DMS114 treated with DMSO at 0.1 percent for 48 hours (cell line): Measurements from ENCODE around the gene PCNX3.

Experiments used
- DNase-seq: peaks from one replicate; lab custom pipeline; 2025; ENCODE audit not compliant: unreplicated experiment; lab: John Stamatoyannopoulos, UW

Gene PCNX3

GRCh38 chr11:65596520-65596919 is 19.1 kb upstream of the PCNX3 start:
- DNase-seq = no peak

DNA sequence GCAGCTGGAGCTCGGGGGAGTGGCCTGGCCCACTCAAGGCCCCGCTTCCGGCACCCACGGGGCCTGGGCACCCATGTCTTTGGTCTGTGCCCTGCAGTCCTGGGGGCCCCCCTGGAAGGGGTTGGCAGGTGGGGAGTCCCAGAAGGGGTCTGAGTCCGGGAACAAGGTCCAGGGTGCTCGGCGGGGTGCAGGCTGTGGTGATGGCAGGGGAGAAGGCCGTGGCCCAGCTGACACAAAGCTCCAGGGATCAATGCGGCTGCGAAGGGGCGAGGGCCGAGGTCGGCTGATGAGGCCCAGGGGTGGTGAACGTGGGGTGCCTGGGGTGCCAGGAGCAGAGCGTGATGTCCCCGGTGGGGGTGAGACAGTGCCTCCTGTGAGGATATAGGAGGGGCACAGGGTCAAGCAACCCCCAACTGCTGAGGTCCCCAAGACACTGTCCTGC is 17.3 kb upstream of the PCNX3 start:
- no peak for DNase-seq

DNA sequence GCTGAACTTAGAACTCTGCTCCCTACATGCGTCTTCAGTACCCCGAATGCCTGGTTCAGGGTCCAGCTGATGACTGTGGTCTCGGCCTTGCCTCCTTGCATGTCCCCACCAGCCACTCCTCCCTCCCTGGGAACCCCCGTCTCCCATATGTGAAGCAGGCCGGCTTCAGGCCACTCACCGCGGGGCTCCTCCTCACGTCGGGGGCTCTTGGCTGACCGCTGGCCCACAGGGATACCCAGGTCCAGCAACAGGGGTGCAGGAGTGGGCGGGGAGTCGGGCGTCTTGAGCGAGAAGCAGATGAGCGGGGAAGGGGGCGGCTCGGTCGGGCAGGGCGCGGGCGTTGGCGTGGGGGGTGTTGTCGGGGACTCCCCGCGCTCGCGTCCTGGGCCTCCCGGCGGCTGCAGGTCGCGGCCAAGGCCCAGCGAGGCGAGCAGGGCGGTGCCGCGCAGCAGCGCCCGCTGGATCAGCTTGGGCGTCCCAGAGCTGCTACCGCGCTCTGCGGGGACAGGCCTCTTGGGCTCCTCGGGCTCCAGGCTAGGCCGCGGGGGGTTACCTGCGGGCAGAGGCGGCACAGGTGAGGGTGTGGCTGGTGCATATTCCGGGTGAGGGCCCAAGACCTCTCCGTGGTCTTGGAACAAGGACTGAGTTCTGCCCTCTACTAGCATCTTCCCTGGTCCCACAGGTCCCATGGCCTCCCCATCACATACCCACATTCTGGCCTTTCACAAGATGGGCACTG is 16.2 kb upstream of the PCNX3 start:
- DNase-seq = no peak

GRCh38 chr11:65599955-65600246 is 15.7 kb upstream of the PCNX3 start:
- no peak for DNase-seq

DNA sequence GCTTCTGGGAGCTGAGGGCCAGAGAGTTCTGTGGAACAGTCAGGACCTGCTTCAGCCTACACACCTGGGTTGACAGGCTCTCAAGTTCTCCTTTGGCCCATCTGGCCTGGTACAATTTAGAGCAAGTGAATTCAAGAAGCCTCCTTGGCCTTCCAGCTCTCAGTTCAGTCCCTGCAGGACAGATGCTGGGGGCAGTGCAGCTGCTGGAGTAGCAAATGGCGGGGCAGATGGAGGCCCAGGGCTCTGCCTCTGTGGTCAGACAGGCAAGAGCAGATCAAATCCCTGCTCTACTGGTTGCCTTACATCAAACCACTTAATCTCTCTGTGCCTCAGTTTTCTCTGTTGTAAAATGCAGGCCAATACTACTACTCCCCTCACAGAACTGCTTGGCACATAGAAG is 11.3 kb upstream of the PCNX3 start:
- no peak for DNase-seq

- no peak for DNase-seq
These were observed 8.5 kb upstream of the PCNX3 start for GRCh38 chr11:65606876-65607613.

- DNase-seq = no peak
These were observed 7.8 kb upstream of the PCNX3 start for GRCh38 chr11:65607614-65608426.

DNA sequence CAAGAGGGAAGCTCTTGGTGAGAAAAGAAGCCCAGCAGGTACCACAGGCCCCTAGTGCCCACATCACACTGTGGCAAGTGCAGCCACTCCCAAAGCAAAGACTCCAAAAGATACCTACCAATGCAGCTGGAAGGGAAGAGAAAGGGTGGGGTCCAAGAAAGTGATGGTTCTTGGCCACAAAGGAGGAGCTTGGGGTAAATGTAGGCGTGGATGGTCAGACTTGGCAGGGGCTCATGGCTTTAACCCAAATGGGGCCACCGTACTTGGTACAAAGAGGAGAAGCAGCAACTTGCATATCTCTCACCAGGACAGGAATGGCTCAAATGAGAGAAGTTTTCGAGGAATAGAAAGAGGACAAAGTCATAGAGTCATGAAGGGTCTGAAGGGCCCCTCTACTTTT is 6.3 kb upstream of the PCNX3 start:
- DNase-seq = no peak

- no peak for DNase-seq
These were observed 5.9 kb upstream of the PCNX3 start for GRCh38 chr11:65609665-65610064.

GRCh38 chr11:65610404-65610803 is 5.2 kb upstream of the PCNX3 start:
- no peak for DNase-seq

DNA sequence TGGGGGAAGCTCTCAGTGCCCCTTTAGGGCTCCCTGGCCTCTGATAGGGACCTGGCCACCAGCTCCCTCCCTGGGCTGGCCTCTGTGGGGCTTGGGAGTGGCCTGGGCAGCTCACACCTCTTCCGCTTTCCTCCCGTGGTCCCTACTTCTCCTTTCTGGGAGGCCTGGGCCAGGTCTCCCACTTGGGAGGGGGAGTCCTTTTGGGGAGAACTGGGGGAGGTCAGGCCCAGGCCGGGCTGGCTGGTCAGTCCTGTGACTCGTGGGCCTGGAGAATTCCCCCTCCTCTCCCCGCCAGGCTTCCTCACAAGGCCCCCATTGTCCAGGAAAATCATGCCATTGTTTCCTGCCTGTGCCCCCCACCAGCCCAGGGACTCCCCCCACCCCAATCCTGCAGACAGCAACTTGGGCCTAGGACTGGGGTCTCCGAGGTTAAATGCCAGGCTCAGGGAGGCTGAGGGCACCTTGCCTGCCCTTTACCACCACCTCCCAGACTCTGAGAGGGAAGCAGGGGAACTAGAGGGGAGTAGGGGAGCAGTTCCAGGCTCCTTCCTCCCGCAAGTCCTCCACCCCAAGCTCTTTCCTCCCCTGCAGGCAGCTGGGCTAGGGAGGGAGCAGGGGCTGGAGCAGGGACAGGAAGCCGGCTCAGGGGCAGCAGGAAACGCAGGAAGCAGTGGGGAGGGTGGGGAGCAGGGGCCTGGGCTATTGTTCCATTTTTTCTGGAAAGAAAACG is 4.4 kb upstream of the PCNX3 start:
- no peak for DNase-seq

- no peak for DNase-seq
These were observed 3.6 kb upstream of the PCNX3 start for GRCh38 chr11:65611758-65612603.

GRCh38 chr11:65612691-65613090 is 2.9 kb upstream of the PCNX3 start:
- no peak for DNase-seq

DNA sequence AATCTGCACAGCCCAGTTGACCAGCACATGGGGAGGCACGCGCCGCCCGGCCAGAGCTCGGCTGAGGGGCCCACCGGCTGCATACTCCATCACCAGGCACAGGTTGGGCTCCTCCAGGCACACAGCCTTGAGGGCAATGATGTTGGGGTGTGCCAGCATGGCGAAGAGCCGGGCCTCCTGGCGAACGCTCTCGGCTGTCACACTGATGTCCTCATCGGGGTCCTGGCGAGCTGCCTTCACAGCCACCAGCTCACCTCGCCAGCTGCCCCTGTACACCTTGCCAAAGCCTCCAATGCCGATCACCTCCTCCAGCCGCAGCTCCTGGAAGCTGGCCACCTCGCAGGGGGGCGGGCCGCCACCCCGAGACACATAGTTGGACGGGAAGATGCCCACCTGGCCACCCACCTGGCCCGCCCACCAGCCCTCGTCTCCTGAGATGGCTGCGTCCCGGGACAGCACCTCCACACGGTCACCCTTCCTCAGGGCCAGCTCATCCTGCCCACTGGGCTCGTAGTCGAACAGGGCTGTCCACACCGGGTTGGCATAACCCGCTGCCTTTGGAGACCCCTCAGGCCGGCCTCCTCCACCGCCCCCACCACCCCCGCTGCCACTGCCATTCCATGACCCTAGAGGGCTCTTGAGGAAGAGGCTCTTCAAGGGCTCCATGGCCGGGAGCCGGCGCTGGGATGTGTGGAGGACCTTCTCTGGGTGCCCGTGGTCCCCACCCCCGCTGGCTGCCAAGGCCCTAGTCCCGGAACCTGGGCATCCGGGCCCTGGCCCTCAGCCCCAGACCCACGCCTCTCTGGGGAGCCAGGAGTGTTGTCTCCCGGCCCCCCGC is 2.3 kb upstream of the PCNX3 start:
- DNase-seq = no peak

DNA sequence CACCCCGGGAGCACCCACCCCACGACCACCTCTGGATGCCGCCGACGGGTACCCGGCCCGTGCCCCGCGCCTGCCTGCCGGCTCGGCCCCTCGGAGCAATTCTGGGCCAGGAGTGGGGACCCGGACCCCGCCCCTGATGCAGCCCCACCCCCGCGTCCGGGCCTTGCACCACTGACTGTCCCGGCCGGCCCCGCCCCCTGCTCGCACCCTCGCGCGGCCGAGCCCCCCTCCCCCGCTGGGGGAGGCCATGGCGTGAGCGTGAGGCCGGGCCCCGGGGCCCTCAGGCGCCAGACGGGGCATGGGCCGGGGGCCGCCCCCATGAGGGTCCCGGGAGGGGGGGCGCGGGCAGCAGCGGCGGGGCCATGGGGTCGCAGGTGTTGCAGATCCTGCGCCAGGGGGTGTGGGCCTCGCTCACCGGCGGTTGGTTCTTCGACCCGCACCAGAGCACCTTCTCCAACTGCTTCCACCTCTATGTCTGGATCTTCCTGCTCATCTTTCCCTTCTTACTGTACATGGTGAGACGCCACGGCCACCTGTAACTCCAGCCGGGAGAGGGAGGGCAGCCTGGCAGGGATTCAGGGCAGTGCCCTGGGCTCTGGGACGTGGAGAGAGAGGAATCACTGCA is 486 bp downstream of the PCNX3 start:
- DNase-seq = no peak

GRCh38 chr11:65616575-65617001 is 1.0 kb downstream of the PCNX3 start:
- no peak for DNase-seq

GRCh38 chr11:65617136-65617850 is 1.7 kb downstream of the PCNX3 start:
- DNase-seq = no peak

DNA sequence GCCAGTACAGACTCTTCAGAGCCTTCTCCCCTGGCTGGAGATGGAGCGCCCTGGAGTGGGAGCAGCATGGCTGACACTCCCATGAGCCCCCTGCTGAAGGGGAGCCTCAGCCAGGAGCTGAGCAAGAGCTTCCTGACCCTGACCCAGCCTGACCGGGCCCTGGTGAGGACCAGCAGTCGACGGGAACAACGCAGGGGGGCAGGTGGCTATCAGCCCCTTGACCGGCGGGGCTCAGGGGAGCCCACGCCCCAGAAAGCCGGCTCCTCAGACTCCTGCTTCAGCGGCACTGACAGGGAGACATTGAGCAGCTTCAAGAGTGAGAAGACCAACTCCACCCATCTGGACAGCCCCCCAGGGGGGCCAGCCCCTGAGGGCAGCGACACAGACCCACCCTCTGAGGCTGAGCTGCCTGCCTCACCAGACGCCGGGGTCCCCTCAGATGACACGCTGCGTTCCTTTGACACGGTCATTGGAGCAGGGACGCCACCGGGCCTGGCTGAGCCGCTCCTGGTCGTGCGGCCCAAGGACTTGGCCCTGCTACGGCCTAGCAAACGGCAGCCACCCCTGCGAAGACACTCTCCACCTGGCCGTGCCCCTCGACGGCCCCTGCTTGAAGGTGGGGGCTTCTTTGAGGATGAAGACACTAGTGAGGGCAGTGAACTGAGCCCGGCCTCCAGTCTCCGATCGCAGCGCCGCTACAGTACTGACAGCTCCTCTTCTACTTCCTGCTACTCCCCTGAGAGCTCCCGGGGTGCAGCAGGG is 2.6 kb downstream of the PCNX3 start:
- DNase-seq = no peak
